Esophagus squamous epithelium (tissue), 4 donors: Measurements from ENCODE around the gene HELZ2.

Experiments used
- CTCF ChIP-seq, 6 experiments: fragments of 450-650 bp in 4 of 6; fragments of 200-600 bp in 2 of 6; sonication (generic) in 2 of 6; IDR thresholded peaks; one replicate each; pipeline ENCODE4 v1.5.1; 2016 to 2019; ENCODE audit warnings: antibody characterized with exemption in 6 of 6, mild to moderate bottlenecking in 4 of 6, moderate library complexity in 4 of 6
- POLR2A ChIP-seq, 4 donors: fragments of 450-650 bp; IDR thresholded peaks; one replicate each; pipeline ENCODE4 v1.6.1; 2017; ENCODE audit warnings: antibody characterized with exemption in 4 of 4, mild to moderate bottlenecking in 4 of 4, moderate library complexity in 3 of 4

GRCh38 chr20:63563225-63563935 lies 10.7 kb downstream of the HELZ2 start:
- TF ChIP-seq CTCF (IDR thresholded peaks at IDR 0.05) = no peak
- TF ChIP-seq POLR2A (IDR thresholded peaks at IDR 0.05) = no peak
